Lung (tissue), 12 donors: ENCODE measurements around the gene RPS27. TPM values are rescaled to one million over a fixed set of nuclear protein-coding genes. Genes with fewer than 3 reads are reported as not detected.

ENCODE experiments used
- ATAC-seq: fragments of 200-7000 bp; cut with Tn5 transposase; one replicate; pipeline ENCODE4 v1.9.1; 2020; ENCODE audit warnings: moderate number of reproducible peaks; ENCODE audit not compliant: insufficient read depth, low FRiP score
- DNase-seq, 3 donors: peaks; one replicate each; pipeline ENCODE4 v3.0.0-alpha.2; 2013 to 2017
- H3K27ac ChIP-seq, 2 donors: one replicate each; pipeline ENCODE4 v1.5.1; 2013; ENCODE audit warnings: mild to moderate bottlenecking in 2 of 2, moderate library complexity in 2 of 2, control low read depth in 1 of 2, inconsistent platforms in 1 of 2, low read depth in 1 of 2, low read length in 1 of 2
- H3K27me3 ChIP-seq, 3 donors: one replicate each; pipeline ENCODE4 v1.5.1; 2013; ENCODE audit warnings: low read length in 2 of 3; ENCODE audit not compliant: control insufficient read depth in 3 of 3, insufficient read depth in 3 of 3
- H3K36me3 ChIP-seq, 4 donors: one replicate each; pipeline ENCODE4 v1.5.1; 2013; ENCODE audit warnings: low read length in 4 of 4, mild to moderate bottlenecking in 1 of 4, moderate library complexity in 1 of 4; ENCODE audit not compliant: control insufficient read depth in 4 of 4, insufficient read depth in 4 of 4
- H3K4me1 ChIP-seq, 5 donors: one replicate each; pipeline ENCODE4 v1.5.1; 2013; ENCODE audit warnings: low read length in 5 of 5, mild to moderate bottlenecking in 2 of 5, moderate library complexity in 1 of 5; ENCODE audit not compliant: control insufficient read depth in 5 of 5, insufficient read depth in 5 of 5
- H3K4me3 ChIP-seq: one replicate; pipeline ENCODE4 v1.5.1; 2013; ENCODE audit warnings: mild to moderate bottlenecking, control low read depth, moderate library complexity
- H3K9ac ChIP-seq, 2 donors: one replicate each; pipeline ENCODE4 v1.5.1; 2013; ENCODE audit warnings: low read length in 2 of 2, control low read depth in 1 of 2; ENCODE audit not compliant: insufficient read depth in 1 of 2
- H3K9me3 ChIP-seq, 4 donors: one replicate each; pipeline ENCODE4 v1.5.1; 2013; ENCODE audit warnings: low read length in 3 of 4, mild to moderate bottlenecking in 1 of 4, moderate library complexity in 1 of 4; ENCODE audit not compliant: control insufficient read depth in 4 of 4, insufficient read depth in 3 of 4
- CTCF ChIP-seq: IDR thresholded peaks from 2 replicates; pipeline ENCODE4 v1.5.1; 2012; ENCODE audit warnings: mild to moderate bottlenecking; ENCODE audit errors: control extremely low read depth, extremely low read depth
- WGBS, 2 donors: extraction: QIAGEN DNeasy Blood & Tissue Kit; methylation state at CpG; one replicate each; pipeline ENCODE4 v1.1.7; 2013; 5-methylcytosine and 5-hydroxymethylcytosine counted together
- polyA plus RNA-seq, 2 donors: library from polyadenylated mRNA; stranded (reverse); fragments of 200-250 nt; gene quantifications; one replicate each; pipeline ENCODE4 v1.2.1, GENCODE V29; 2013
- total RNA-seq, 2 donors: library from RNA; depleted of rRNA in 1 of 2; stranded (reverse); fragments of >200 nt in 1 of 2; gene quantifications; one replicate each; pipeline ENCODE4 v1.2.1, GENCODE V29; 2014 to 2021
- donor health status: control.
- donor health status: control.
- donor health status: Bipolar disorder and iron deficiency.
- donor health status: healthy.
- donor health status: DM: yes; HTN: yes; CAD: no.

Gene RPS27
- total and polyA plus RNA-seq, 4 donors, result 1,333 to 9,554 (median 3,383) TPM

DNA sequence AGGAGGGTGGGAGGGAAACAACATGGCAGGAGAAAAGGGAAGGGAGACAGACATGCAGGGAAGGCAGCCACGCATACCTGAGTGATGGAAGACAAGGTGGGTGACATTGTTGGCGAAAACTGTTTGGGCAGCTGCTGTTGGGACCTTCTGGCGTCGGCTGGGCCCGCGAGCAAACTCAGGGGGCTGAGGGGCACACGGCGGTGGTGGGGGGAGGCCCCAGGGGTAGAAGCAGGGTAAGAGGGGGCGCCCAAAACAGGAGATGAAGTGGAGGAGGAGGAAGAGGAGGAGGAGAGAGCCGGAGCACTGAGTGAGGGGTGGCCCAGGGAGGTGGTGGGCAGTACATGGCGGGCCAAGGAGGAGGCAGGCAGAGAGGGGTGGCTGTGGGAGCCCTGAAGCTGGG is 39.4 kb upstream of the RPS27 start:
- peaks cover 0 to 7% (median 4%) of the 10 kb centered on the region in 5 donors for H3K4me1 ChIP-seq
- no peak for TF ChIP-seq CTCF
- no peak overlapping the region for H3K27ac ChIP-seq
- no peaks in the 10 kb centered on the region for H3K27me3 ChIP-seq
- DNase-seq (no peak), ATAC-seq (no peak)
- no peaks in the 10 kb centered on the region for H3K9me3 ChIP-seq
- WGBS, 2 donors, result 94 to 96% methylated on average over 11 of the region's 11 CpGs
- no peak overlapping the region for H3K9ac ChIP-seq
- H3K4me3 ChIP-seq, result no peak overlapping the region
- H3K36me3 ChIP-seq, result peaks cover 14 to 51% (median 34%) of the 10 kb centered on the region in 4 donors

- Histone ChIP-seq H3K9me3 (no peaks in the 10 kb centered on the region), H3K4me1 (peaks cover 0 to 10% (median 6%) of the 10 kb centered on the region in 5 donors), H3K4me3 (no peak overlapping the region), H3K9ac (no peak overlapping the region), H3K27ac (no peak overlapping the region), H3K36me3 (peaks cover 14 to 51% (median 34%) of the 10 kb centered on the region in 4 donors), H3K27me3 (no peaks in the 10 kb centered on the region)
- DNase-seq (no peak), ATAC-seq (no peak)
- WGBS, 2 donors, result 97 to 100% methylated on average over 2 of the region's 2 CpGs
- TF ChIP-seq CTCF, result no peak
These were observed 38.8 kb upstream of the RPS27 start for GRCh38 chr1:153951801-153952200.

- Histone ChIP-seq H3K9ac (no peak overlapping the region), H3K9me3 (no peaks in the 10 kb centered on the region), H3K36me3 (peaks cover 14 to 41% (median 31%) of the 10 kb centered on the region in 4 donors), H3K27me3 (no peaks in the 10 kb centered on the region), H3K4me1 (peaks cover 3 to 21% (median 9%) of the 10 kb centered on the region in 5 donors), H3K4me3 (no peak overlapping the region), H3K27ac (no peak overlapping the region)
- 81 to 86% methylated on average over 4 of the region's 4 CpGs for WGBS, 2 donors
- ATAC-seq (no peak), DNase-seq (no peak)
- no peak for TF ChIP-seq CTCF
These were observed 36.6 kb upstream of the RPS27 start for GRCh38 chr1:153953859-153954365.

DNA sequence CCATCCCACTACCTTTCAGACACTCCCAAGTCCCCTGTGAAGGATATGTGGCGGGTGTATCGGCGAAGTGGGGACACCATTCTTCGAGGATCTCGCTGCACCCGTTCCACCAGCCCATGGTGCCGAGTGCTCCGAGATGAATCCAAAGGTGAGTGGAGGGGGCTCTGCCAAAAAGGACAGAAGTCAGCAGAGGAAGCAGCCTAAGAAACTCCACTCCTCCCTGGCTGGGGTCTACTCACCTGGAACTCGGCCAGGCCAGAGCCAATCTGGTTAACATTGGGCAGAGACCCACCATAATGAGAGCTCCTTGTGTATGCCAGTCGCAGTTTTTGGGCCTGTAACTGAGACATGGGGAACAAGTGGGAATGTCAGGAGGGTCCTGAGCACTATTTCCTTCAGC is 35.7 kb upstream of the RPS27 start:
- DNase-seq (no peak), ATAC-seq (no peak)
- no peak for TF ChIP-seq CTCF
- H3K4me1 ChIP-seq, result peaks cover 9 to 31% (median 11%) of the 10 kb centered on the region in 5 donors
- WGBS, 2 donors, result 92 to 94% methylated on average over 10 of the region's 10 CpGs
- H3K4me3 ChIP-seq, result no peak overlapping the region
- H3K9me3 ChIP-seq, result no peaks in the 10 kb centered on the region
- no peak overlapping the region for H3K9ac ChIP-seq
- H3K27me3 ChIP-seq, result no peaks in the 10 kb centered on the region
- peaks cover 14 to 36% (median 28%) of the 10 kb centered on the region in 4 donors for H3K36me3 ChIP-seq
- no peak overlapping the region for H3K27ac ChIP-seq
